ENCODE results near the gene SLC13A4. TPM values are rescaled to one million over a fixed set of nuclear protein-coding genes. Genes with fewer than 3 reads are reported as not detected.
"Not testable (repeated sequence)": the region's sequence is repeated elsewhere in the genome, so short reads cannot be mapped to it uniquely, and the experiment has no call there.

SLC13A4 gene
- total RNA-seq, 1 donor from 2014 or later, result not detected

DNA sequence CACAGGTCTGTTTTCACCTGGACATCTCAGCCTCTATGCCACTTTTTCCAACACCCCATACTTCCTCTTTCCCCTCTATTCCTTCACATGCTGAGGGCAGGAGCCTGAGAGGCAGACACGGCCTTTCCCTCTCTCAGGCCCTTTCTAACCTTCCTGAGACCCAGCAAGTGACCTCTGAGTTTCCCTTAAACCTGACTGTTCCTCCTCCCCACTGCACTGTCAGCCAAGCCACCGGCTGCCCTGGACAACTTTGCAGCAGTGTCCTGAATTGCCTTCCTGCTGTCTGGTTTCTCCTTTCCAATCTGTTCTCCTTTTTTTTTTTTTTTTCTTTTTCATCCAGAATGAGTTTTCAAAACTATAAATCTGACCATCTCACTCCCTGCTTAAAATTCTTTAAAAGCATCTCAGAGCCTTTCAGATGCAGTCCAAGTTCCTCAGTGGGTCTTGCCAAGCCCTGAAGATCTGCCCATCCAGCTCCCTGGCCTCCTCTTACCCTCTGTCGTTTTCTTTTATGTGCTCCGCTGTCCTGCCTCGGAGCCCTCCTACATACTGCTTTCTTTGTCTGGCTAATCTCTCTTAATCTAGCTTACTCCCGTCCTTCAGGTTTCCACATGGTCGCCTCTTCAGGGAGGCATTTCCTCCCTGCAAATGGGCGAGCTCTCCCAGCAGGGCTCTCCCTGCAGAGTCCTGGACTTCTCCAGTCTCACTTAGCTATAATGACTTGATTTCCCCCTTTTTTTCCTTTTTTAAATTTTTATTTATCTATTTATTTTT, 30.5 kb downstream of the SLC13A4 start:
- intact Hi-C loops (cut with micrococcal nuclease), result no loop called here

DNA sequence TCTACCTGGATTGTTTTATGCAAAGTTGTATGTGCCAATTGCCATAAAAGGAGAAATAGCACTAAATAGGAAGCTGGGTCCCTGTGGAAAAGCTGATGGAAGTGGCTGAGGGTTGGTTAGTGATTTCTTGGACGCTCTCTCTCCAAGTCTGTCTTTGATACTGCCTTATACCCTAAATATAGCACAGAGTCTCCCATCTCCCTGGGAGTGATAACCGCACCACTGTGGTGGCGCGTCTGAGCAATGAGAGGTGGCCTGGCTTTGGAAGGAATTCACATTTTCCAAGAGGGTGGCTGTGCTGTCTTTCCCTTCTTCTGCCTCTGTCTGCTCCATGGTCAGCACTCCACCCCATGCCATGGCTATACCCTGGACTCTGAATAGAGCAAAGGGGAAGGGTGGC, 34.4 kb downstream of the SLC13A4 start:
- intact Hi-C loops (cut with micrococcal nuclease), result no loop called here

- intact Hi-C loops (cut with micrococcal nuclease), result not testable (repeated sequence)
Measured at GRCh38 chr7:135692606-135693005, 35.4 kb downstream of the SLC13A4 start.

- intact Hi-C loops (cut with micrococcal nuclease), result no loop called here
Measured at GRCh38 chr7:135692055-135692454, 35.9 kb downstream of the SLC13A4 start.

- intact Hi-C loops (cut with micrococcal nuclease), result no loop called here
Measured at GRCh38 chr7:135690566-135690965, 37.4 kb downstream of the SLC13A4 start.

GRCh38 chr7:135687466-135687865, 40.5 kb downstream of the SLC13A4 start:
- intact Hi-C loops (cut with micrococcal nuclease), result no loop called here

DNA sequence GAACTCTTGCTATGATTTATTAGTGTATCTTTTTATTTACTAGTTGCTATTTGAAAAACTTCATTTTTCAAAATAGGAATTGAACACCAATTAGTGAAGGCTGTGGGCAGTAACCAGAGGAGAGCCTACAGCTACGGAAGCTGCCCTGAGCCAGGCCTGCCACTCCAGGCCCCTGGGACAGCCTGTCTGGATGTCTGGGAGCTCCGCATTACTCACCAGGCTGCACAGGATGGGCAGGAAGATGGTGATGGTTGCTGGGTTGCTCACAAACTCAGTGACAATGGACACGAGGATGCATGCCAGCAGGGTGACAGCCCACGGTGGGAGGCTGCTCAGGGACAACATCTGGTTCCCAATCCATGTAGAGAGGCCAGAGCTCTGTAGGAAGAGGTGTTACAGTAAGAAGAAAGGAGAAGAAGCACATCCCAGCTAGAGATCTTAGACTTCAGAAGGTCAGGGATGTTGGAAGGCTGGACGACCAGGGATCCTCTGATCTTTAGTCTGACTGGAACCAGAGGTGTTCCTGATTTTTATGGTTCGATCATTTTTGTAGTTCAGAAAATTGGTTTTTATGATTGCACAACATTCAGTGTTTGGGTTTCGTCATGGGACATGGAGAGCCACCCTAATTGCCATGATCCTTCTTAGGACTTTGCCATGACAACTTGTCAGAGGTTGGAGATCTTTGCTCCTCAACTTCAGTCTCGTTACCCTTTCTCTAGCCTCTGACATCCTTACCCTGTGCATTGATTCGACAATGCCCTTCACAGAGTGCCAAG, 42.5 kb downstream of the SLC13A4 start:
- intact Hi-C loops (cut with micrococcal nuclease), result no loop called here

GRCh38 chr7:135684699-135685098, 43.3 kb downstream of the SLC13A4 start:
- intact Hi-C loops (cut with micrococcal nuclease), result no loop called here

DNA sequence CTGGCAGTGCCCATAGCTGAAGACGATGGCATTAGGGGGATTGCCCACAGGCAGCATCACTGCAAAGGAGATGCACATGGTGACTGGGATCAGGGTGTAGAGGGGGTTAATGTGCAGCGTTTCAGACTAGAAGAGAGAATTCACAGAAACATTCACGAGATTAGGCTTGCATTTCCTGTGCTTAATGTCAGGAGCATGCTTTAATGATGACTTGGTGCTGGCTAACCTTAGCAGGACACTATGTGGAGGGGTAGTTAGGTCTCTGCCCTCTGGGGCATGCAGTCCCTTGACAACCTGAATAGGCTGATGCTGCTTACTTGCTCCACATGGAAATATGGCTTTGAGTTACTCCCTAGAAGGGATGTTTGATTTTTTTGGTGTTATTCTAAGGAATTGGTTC, 43.9 kb downstream of the SLC13A4 start:
- intact Hi-C loops (cut with micrococcal nuclease), result no loop called here

DNA sequence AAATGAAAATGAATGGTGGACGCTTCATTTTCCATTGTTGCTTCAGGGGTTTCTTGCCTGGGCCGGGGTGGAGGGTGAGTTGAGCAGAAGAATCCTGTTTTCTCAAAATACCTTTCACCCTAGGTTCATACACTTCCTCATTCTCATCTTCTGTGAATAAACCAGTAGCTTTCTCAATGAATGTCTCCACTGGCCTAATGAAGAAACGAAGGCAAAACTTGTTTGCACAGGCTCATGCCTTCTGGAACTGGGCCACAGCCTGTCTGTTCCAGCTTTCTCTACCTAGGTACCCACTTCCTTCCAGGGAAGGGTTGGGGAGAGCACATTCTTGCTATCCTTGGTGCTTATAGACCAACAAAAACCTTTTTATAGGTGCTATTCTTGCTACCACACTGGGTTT, 44.4 kb downstream of the SLC13A4 start:
- intact Hi-C loops (cut with micrococcal nuclease), result no loop called here

GRCh38 chr7:135682191-135682590, 45.8 kb downstream of the SLC13A4 start:
- intact Hi-C loops (cut with micrococcal nuclease), result no loop called here

- intact Hi-C loops (cut with micrococcal nuclease), result no loop called here
Measured at GRCh38 chr7:135681762-135682161, 46.2 kb downstream of the SLC13A4 start.

DNA sequence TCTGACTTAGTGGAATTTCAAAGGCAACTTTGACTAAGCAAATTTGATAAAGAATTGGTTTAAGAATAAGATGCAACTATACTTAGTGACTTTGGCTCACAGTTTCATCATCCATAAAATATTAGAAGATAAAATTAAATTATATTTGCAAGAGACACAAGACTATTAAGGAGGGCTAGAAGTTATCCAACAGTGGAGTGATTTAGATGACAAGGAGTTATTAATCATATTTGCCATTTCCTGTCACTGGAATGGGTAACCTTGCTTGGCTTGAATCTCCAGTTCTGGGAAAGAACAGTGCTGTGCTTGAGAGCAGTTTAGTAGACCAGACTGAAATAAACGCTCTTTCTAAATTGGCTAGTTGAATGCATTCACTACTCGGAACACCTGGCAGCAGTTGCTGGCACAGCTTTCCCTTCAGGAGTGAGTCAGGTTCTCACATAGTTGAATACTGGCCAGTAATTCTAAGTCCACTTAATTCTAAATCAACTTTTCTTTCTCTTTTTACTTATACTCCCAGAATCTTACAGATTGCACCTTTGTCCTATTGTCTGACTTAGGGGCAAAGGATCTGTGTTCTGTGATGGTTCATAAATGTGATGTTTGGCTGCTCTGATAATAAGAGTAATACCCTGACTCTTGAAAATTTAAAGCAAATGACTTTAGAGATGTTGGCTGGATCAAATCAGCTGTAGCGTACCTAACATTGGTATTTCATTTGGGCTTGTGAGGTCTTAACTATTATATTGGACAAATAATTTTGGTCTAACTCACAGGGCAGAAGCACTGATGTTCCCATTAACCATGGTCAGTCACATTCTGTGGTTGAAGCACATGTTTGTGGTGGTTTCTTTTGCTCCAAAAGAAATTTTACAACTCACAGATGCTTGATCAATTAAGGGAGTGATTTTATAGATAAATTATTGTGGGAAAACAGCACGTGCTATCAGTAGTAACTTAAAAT, 49.1 kb downstream of the SLC13A4 start:
- intact Hi-C loops (cut with micrococcal nuclease), result no loop called here

GRCh38 chr7:135673360-135673706, 54.7 kb downstream of the SLC13A4 start:
- intact Hi-C loops (cut with micrococcal nuclease), result loop anchor here (5.0 kb wide), 2 partner anchors 39 to 339 kb away; no protein-coding TSS in a partner anchor

DNA sequence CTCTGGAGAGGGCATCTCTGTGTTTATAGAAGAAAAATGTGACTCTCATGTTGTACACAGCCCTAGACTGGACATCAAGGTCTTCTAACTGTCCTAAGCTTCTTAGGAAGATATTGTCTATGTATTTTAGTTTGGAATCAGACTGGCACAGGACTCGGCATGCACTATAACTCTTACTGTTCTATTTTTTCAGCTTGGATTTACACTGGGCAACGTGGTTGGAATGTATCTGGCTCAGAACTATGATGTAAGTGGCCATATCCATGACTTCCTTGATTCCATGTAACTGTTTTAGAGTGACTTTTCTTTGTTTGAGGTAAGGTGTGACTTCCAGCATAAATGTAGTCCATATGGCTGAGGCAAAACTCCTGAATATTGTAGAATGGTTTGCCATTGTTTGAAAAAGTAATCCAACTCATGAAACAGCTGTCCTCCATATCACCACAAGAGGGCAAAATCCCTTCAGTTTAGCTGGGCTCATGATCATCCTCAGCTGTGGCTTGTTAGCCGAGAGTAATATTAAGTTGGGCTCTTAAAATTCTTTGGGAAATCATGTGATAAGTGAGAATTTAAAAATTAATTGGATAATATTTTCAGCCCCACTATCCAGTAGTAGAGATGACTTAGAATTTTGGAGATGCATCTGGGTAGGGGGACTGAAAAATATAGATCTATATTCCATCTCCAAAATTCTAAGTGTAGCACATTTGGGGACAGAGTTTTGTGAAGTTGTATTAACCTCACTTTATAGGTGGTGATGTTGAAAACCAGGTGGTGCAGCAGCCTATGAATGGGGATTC, 55.2 kb downstream of the SLC13A4 start:
- intact Hi-C loops (cut with micrococcal nuclease), result loop anchor here (5.0 kb wide), 2 partner anchors 40 to 340 kb away; no protein-coding TSS in a partner anchor

- intact Hi-C loops (cut with micrococcal nuclease), result loop anchor here (5.0 kb wide), 2 partner anchors 42 to 342 kb away; no protein-coding TSS in a partner anchor
Measured at GRCh38 chr7:135670179-135670578, 57.8 kb downstream of the SLC13A4 start.

GRCh38 chr7:135669774-135670173, 58.2 kb downstream of the SLC13A4 start:
- intact Hi-C loops (cut with micrococcal nuclease), result loop anchor here (5.0 kb wide), 2 partner anchors 43 to 343 kb away; no protein-coding TSS in a partner anchor

DNA sequence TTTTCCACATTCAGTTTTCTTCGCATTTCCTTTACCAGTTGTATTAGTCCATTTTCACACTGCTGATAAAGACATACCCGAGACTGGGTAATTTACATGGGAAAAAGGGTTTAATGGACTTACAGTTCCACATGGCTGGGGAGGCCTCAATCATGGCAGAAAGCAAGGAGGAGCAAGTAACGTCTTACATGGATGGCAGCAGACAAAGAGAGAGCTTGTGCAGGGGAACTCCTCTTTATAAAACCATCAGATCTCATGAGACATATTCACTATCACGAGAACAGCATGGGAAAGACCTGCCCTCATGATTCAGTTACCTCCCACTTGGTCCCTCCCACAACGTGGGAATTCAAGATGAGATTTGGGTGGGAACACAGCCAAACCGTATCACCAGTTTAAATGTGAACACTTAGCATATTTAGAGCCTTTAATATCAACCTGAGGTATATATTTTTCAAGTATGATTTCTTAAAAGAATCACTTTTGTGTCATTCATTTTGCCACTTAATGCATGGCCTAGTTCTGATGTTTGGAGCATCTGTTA, 59.1 kb downstream of the SLC13A4 start:
- intact Hi-C loops (cut with micrococcal nuclease), result not testable (repeated sequence)

DNA sequence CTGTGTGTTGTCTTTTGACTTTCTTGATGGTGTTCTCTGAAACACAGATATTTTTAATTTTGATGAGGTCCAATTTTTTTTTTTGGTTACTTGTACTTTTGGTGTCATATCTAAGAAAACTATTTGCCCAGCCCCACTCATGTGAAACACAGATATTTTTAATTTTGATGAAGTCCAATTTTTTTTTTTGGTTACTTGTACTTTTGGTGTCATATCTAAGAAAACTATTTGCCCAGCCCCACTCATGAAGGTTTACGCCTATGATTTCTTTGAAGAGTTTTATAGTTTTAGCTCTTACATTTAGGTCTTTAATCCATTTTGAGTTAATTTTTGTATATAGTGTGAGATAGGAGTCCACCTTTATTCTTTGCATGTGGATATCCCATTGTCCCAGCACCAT, 60.4 kb downstream of the SLC13A4 start:
- intact Hi-C loops (cut with micrococcal nuclease), result not testable (repeated sequence)

DNA sequence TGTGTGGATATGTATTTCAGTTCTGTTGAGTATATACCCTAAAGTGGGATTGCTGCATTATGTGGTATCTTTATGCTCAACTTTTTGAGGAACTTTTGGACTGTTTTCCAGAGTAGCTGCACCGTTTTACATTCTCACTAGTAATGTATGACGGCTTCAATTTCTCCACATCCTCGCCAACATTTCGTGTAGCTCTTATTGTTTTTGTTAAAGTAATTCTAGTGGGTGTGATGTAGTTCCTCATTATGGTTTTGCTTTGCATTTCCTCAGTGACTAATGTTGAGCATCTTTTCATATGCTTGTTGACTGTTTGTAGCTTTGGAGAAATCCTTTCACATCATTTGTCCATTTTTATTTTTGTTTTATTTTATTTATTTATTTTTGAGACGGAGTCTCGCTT, 61.1 kb downstream of the SLC13A4 start:
- intact Hi-C loops (cut with micrococcal nuclease), result no loop called here

All from T-helper 2 cell treated with Interferon-gamma antibody and Interleukin-4, amounts not matched to agents 100 ng/mL and 5 ng/mL, for 36 hours (primary cell).